ENCODE data around the gene TAF6.

The TAF6 gene

DNA sequence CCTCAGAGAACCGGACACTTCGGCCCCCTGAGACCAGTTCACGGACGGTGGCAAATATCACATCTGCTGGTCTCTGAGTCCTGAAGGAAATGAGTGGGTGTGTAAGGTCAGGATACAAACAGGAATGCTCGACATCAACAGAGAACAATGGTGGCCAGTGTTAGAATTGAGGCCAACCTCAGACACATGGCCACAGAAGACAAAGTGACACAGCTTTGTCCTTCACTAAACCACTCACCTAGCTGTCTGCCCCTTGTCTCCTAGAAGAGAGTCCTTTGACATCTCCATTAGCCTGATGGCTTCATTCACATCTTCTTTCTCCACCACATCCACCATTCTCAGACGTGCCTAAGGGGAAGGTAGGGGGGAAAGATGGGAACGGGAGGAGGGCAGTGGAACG, 26.1 kb downstream of the TAF6 start:
- no peak for DNase-seq (ENCODE audit: low spot score)

DNA sequence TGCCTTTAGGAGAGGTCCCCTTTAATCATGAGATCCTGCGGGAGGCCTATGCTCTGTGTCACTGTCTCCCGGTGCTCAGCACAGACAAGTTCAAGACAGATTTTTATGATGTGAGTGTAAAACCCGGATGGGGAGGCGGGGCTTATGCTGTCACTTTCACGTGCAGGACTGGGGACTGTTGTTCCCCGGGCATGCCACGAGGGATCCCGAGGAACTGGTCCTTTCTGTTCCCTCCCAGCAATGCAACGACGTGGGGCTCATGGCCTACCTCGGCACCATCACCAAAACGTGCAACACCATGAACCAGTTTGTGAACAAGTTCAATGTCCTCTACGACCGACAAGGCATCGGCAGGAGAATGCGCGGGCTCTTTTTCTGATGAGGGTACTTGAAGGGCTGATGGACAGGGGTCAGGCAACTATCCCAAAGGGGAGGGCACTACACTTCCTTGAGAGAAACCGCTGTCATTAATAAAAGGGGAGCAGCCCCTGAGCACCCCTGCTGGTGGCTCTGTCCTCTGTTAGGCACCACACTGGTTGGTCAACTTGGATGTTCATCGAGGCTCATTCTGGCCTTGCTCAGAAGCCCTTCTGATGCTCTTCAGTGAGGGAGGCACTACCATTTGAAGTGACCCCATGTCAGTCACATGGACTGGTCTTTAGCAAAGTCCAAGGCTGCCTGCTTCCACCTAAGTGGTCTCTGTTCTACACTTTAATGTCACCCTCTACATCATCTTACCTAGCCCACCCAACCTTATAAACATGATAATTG, 27.6 kb downstream of the TAF6 start:
- DNase-seq (ENCODE audit: low spot score): peak; percentile 48

DNA sequence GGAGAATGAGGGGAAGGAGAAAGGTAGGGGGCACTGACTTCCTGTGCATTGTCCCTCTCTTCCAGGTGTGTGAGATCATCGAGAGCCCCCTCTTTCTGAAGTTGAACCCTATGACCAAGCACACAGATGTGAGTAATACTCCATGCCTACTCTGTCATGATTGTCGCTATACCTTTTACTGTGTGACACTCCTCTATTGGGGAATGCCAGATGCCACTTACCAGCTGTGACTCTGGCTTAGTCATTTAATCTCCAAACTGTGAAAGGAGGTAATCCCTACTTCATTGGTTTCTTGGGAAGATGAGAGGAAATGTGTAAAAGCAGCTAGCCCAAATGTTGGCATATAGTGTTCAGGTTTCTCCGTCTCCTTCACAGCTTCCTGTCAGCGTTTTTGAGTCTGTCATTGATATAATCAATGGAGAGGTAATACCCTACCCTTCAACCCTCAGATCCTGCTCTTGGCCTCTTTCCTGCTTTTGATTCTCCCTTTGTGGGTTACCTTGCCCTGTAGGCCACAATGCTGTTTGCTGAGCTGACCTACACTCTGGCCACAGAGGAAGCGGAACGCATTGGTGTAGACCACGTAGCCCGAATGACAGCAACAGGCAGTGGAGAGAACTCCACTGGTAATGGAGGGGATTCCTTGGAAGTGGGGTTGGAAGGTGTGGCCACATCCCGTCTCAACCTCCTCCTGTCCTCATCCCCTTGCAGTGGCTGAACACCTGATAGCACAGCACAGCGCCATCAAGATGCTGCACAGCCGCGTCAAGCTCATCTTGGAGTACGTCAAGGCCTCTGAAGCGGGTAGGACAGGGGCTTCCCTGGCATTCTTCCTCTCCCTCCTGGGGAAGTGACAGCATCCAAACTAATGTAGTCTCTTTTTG, 28.4 kb downstream of the TAF6 start:
- DNase-seq (ENCODE audit: low spot score): peak; percentile 52

DNA sequence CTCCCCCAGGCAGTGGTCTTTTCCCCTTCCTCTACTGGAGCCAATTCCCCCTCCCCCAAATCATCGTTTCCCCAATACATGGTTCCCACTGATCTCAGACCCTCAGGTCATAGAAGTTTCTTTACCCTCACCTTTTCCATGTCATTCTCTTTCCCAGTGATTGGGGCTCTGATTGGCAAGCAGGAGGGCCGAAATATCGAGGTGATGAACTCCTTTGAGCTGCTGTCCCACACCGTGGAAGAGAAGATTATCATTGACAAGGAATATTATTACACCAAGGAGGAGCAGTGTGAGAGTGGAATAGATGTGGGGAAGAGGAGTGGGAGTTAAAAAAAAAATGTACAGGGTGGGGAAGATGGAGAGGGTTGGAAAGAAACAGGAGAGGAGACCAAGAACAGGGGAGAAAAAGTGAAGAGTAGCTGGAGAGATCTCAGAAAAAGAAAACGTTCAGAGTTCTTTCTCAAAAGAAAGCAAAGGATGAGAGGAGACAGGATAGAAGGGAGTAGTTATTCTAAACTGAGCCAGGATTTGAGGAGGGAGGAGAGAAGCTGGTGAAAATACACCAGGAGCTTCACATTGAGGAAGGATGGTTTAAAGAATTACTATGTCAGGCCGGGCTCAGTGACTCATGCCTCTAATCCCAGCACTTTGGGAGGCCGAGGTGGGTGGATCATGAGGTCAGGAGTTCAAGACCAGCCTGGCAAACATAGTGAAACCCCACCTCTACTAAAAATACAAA, 29.5 kb downstream of the TAF6 start:
- DNase-seq (ENCODE audit: low spot score): peak; percentile 43

DNA sequence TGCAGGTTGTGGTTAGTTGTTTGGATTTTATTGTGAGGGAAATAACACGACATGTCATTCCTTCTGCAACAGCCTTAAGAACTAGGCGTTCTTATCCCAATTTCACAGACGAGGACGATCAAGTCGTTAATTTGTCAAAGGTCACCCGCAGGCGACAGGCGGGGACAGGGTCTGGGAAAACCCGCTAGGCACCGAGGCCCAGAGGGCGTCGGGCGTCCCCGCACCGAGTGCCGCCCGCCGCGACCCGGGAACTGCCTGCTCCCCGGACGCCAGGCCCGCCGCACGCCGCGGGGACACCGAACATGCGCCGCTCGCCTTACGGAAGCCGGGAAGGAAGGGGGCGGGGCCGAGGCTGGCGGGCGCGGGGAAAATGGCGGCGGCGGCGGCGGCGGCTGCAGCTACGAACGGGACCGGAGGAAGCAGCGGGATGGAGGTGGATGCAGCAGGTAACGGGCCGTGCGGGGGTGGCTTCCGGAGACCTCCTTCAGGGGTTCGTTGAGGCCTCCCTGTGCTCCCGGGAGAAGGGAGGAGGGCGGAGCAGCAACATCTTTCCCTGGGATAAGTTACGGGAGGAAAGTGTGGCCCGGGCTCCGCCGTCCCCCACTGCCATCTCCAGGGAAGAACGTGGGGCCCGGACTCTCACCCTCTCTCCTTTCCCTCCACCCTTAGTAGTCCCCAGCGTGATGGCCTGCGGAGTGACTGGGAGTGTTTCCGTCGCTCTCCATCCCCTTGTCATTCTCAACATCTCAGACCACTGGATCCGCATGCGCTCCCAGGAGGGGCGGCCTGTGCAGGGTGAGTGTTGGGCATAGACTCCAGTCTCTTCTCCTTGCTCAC, 30.3 kb downstream of the TAF6 start, which contains the start of gene COPS6:
COPS6 (plus strand) TSS at position 349 of the 837 bp plus-strand sequence; CDS start at position 371, 22 bp downstream.
- peak; percentile 82 for DNase-seq (ENCODE audit: low spot score)

DNA sequence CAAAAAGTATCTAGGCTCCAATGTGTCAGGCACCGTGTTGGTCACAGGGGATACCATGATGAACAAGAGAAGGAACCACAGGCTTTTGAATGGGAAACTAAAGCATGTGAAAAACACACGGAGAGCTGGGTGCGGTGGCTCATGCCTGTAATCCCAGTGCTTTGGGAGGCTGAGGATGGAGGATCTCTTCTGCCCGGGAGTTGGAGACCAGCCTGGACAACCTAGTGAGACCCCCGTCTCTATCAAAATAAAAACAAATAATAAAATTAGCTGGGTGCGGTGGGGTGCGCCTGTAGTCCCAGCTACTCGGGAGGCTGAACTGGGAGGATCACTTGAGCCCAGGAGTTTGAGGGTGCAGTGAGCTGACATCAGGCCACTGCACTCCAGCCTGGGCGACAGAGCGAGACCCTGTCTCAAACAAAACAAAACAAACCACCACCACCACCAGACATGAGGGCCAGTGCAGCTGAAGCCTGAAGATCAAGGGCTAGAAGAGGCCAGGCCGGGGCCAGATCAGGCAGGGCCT, 31.0 kb downstream of the TAF6 start:
- no peak for DNase-seq (ENCODE audit: low spot score)

DNA sequence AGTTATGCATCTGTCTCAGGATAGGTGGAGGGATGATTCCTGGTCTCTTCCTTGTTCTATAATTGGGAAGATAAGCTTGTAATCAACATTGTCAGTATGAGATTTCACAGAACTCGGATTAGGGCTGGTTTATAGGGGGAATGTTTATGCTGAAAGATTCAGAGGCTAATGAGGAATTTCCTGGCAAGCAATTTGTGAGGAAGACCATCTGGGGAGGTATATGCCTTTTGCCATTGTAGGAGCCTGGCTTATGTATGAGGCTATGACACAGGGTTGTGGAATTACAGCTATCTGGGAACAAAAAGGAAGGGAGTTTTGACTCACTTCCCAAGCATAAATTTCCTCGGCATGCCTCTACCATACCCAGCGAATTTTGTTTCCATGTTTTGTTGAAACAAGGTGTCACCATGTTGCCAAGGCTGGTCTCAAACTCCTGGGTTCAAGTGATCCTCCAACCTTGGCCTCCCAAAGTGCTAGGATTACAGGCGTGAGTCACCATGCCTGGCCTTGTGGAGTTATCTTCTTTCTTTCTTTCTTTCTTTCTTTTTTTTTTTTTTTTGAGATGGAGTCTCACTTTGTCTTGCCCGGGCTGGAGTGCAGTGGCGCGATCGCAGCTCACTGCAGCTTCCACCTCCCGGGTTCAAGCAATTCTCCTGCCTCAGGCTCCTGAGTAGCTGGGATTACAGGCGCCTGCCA, 32.0 kb downstream of the TAF6 start:
- DNase-seq (ENCODE audit: low spot score): peak; percentile 96

DNA sequence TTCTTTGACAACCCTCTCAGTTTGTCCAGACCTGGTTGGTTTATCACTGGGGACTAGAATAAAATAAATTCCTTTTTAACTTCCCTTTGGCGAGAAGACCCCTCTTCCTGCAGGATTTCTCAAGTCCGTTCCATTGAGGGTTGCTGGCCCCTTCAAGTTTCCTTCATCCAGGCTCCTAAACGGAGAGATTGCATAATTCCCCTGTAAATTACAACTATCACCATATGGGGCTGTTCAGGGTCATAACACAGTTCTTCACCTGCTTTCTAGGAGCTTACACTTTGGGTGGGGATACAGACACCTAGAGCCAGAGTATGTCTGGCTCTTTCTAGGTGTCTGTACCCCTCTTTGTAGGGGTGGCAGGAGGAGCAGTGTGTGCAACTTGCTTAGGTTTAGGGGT, 33.6 kb downstream of the TAF6 start:
- DNase-seq (ENCODE audit: low spot score): no peak

DNA sequence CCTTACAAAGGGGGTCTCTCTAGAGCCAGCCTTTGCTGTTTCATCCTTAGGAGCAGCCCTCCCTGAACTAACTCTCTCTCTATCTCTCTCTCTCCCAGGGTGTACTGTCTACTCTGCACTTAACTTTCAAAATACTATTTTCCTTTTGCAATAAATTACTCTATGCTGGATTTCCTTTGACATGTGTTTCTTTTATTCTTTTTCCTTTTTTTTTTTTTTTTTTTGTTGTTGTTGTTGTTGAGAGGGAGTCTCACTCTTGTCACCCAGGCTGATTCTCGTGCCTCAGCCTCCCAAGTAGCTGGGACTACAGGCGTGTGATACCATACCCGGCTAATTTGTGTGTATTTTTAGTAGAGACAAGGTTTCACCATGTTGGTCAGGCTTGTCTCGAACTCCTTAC, 36.2 kb downstream of the TAF6 start:
- no peak for DNase-seq (ENCODE audit: low spot score)

DNA sequence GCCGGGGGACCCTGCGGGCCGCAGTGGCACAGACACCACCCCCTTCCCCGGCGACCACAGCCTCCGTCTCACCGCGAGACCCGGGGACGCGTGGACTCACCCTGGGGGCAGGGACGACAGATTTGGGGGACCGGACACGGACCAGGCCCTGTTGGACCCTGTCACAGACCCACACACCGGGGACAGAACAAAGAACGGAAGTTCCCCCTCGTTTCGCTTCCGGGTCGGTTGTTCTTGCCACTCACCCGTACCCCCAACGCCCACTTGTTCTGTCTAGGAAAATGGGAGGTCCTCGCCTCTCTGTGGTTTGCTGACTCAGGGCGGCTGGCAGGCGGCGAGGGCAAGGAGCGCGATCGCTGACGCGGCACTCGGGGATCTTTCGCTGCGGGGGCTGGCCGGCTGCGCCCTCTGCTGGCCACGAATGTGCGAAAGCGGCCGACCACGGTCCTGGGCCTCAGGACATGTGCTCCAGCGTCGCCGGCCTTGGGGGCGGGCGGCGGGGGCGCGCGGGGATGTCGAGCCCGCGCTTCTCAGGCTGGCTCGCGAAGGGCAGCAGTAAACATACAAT, 37.5 kb downstream of the TAF6 start, which contains the start of gene ZNF3:
ZNF3 (minus strand) TSS at position 189 of the 568 bp plus-strand sequence. CDS start 4,366 bp downstream, outside the sequence.
- DNase-seq (ENCODE audit: low spot score): peak; percentile 99

DNA sequence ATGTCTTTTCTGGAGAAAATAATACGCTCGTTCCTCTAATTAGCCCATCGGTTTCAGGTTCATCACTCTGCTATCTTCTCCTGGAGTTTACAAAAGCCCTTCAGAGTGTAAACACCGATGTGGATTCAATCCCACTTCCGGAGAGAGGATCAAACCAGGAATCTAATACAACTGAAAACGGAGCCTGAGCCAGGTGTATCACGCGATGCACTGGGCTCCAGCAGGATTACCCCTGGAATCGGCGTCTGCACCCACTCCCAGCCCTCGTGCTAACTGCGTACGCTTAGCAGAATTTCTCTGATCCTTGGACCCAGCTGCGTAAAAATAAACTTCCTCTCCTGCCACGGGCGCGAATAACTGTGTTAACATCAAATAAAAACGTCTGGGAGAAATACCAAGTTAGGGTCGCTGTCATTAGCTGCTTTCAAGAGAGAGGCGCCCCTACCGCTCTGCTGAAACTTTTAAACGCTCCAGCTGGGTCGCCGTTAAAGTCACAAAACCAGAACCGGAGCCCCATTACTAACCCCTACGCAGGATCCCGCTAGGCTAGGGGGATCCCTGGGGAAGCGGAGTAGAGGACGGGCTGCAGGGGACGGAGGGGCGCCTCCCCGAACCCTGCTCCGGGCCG, 38.1 kb downstream of the TAF6 start:
- peak; percentile 44 for DNase-seq (ENCODE audit: low spot score)

DNA sequence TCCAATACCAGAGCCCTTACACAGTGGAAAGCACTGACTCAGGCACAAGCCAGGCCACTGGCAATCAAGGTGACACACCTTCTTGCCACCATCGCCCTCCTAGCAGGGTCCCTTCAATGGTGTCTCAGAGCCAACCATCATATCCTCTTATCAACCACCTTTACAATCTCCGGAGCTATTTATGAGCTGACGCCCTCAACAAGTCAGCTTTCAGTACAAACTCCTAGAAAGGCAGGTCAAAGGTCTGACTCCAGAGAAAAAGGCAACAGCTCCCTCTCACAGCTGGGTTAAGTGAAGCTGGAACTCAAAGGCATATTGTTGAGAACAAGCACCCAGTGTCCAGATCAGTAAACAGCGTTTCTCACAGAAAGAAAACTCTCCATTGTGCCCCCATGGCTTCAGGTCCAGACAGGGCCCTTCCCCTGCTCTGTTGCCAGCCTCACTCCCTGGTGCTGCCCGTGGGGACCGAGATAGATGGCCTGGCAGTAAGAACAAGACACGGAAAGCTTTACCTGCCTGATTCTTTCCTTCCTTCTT, 40.1 kb downstream of the TAF6 start:
- no peak for DNase-seq (ENCODE audit: low spot score)

DNA sequence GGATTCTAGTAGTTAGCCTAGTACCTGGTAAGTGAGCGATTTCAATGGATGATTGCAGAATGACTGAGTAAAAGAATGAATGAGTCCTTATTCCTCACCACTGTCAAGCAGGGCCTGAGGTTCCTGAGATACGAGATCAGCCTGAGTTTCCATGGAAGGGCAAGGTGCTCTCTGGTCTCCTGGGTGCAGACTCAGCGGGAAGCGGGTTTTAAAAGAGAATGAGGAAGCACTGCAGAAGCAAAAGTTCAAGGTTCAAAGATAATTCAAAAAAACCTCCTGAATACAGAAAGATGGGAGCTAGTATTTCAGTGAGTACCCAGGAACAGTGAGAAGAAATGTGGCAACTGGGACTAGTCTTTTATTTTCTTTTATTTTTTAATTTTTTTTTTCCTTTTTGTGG, 42.0 kb downstream of the TAF6 start:
- DNase-seq (ENCODE audit: low spot score): peak; percentile 44

DNA sequence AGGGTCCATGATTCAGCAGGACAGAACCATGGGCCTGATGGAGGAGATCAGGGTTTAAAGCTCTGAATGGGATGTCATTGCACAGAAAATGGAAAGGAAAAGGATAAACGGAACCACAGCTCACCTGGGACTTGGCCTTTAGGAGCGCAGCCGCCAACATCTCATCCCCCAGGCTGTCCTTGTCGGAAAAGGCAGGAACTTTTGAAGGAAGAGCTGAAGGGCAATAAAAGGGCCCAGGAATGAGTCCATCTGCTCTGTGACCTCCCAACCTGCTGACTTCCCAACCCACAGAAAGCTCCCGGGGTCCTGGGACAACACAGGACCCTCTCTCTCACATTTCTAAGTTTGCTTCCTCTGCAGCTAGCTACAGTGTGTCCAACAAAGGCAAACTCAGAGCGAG, 43.7 kb downstream of the TAF6 start:
- DNase-seq (ENCODE audit: low spot score): no peak

DNA sequence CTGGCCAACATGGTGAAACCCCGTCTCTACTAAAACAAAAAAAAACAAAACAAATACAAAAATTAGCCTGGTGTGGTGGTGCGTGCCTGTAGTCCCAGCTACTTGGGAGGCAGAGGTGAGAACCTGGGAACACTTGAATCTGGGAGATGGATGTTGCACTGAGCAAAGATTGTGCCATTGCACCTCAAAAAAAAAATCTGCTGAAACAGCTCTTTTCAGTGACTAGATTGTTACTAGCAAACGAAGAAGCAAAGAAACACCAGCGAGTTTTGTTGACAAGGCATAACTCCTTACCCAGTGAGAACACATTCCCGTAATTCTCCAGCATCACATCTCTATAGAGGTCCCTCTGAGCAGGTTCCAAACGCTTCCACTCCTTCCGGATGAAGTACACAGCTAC, 44.3 kb downstream of the TAF6 start:
- no peak for DNase-seq (ENCODE audit: low spot score)

DNA sequence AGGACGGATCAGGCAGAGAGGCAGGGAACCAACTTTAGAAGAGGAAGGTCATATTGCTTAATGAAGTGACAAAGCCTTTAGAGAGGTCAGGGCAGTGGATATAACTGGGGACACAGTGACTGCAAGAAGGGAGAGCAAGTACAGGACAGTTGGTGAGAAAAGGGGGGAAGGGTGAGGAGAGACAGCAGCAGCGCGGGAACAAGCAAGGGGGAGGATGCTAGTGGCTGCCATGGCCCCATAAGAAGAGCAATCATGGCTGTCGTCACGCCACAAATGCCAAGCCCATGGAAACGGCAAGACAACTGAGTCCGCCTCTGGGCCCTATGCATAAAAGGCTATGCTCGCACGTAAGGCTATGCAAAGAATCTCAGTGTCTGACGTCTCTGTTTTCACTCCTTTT, 46.7 kb downstream of the TAF6 start:
- no peak for DNase-seq (ENCODE audit: low spot score)

DNA sequence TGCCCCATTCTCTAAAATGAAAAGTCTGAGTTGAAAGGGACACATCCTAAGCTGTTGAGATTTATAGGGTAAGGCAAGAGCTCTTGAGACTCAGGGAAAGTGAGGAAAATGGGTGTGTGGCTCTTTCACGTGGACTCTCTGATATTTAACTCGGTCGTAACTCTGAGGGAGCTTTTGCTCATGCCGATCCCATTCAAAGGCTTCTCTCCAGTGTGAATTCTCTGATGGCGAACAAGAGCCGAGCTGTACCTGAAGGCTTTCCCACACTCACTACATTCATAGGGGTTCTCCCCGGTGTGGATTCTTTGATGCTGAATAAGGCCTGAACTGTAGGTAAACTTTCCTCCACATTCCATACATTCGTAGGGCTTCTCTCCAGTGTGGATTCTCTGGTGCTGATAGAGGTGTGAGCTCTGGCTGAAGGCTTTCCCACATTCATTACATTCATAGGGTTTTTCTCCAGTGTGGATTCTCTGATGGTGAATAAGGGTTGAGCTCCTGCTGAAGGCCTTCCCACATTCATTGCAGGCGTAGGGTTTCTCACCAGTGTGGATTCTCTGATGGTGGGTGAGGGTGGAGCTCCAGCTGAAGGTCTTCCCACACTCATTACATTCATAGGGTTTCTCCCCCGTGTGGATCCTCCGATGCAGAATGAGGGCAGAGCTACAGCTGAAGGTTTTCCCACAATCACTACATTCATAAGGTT, 48.0 kb downstream of the TAF6 start:
- DNase-seq (ENCODE audit: low spot score): no peak

DNA sequence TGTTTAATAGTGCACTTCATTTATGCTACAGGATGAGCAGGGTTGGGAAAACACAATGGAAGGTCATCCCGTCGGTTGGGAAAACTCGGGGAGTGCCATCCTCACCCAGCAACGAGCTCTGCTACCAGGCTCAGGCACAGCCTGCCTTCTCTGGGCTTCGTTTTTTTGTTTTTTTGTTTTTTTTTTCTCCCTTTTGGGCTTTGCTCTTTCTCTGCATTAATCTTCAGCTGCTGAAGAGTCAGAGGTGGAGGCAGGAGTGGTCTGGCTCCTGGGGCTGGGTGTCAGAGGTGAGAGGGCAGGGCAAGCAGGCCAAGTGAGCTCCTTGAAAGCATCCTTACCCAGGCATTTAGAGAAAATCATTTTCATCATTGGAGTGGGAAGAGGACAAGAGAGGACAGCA, 49.2 kb downstream of the TAF6 start:
- no peak for DNase-seq (ENCODE audit: low spot score)

DNA sequence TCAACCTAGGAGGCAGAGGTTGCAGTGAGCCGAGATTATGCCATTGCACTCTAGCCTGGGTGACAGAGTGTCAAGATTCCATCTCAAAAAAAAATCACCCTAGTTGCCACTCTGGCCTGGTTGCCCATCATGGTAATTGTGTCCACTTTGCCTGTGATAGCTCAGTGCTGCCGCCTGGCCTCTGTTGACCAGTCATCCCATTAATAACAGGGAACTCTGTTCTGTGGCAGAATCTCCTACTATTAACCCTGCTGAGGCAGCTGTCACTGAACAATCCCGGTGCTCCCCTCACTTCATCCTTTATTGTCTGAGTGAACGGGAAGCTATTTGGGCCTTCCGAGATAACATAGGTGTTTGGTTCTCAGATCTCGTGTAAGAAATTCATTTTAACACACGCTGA, 52.2 kb downstream of the TAF6 start:
- DNase-seq (ENCODE audit: low spot score): no peak

Data from kidney tubule cell (primary cell).